ENCODE measurements around the gene DAAM2. TPM values are rescaled to one million over a fixed set of nuclear protein-coding genes. Genes with fewer than 3 reads are reported as not detected.

Gene DAAM2
- total RNA-seq, 2 experiments from 2014 or later: not detected

DNA sequence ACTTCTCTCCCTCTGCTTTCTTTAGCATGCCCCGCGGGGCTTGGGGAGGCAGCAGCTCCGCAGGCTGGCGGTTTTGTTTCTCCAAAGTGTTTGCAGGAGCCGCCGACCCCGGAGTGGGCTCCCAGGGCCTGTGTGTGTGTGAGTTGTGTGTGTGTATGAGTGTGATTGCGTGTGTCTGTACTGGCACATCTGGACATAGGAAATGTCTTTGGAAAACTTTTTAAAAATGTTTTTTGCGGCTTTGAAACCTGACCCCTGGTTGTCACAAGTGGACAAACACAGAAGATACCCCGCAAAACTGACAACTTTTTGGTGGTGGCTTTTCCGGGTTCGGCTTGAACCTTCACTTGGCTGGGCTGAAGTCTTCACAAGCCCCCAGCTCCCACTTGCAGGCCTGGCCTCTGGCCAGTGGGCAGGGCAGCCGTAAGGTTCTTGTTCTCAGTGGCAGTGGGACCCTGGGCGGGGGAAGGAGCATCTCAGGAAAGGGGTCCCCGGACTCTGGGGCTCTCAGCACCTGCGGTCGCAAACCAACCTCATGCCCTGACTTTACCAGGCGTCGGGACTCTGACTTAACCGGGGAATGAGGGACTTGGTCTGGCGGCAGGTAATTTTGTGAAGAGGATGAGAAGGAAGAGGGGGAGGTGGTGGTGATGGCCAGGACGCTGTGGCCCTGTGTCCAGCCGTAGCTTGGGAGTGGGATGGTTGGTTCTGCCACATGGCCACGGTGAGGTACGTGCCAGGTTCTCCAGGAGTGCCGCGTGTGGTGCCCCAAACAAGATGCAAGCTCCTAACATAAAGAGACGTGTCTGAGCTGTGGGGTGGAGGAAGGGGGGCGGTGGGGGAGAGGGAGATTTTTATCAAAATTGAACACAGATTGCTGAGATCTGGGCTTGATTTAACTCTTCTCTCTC is 619 bp downstream of the DAAM2 start:
- Mint-ChIP-seq H3K9me3 (ENCODE audit: insufficient read depth) (no peaks in the 10 kb centered on the region), H3K27me3 (ENCODE audit: low read depth) (peaks cover 36% of the 10 kb centered on the region), H3K4me1 (ENCODE audit: low read depth) (no peaks in the 10 kb centered on the region), H3K36me3 (ENCODE audit: low read depth) (no peaks in the 10 kb centered on the region), H3K4me3 (no peak overlapping the region), H3K27ac (no peak overlapping the region)
- no peak for ATAC-seq
- ChIA-PET POLR2A (no interaction called here), CTCF (no interaction called here)
- DNase-seq: no peak

DNA sequence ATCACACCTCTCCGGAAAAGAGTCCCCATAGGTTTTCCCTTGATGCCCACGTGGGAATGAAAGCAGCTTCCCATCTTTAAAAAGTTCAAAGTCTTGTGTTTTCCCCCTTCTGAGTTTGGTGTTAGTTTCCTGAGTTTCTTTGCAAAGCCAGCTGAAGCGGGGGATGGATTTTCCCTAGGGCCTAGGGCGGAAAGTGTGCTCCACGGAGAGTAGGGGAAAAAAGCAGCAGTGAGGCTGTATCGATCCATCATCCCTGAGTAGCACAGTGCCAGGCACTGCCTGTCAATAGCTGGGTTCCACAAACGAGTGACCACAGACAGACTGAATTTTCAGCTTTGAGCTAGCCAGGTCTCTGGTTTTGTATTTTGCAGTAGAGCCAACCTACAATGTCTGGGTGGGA is 1.3 kb downstream of the DAAM2 start:
- H3K27ac Mint-ChIP-seq: no peak overlapping the region

DNA sequence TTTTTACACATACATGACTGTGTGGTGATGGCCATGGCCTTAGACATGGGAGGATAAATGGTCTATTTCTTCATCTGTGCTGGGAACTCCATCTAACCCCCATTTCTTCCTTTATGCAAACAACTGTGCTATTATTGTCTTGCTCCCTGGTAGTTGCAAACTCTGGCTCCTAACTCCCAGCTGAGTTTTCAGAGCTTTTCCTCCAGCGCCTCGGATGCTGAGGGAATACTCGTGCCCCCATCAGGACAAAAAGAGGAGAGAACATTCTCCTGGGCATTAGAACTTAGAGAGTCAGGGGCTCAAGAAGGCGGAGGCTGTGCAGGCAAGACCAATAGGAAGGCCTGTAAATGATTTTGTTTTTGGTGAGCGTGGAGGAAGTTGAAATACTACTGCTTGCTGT is 2.1 kb downstream of the DAAM2 start:
- Mint-ChIP-seq H3K36me3 (ENCODE audit: low read depth) (no peaks in the 10 kb centered on the region), H3K9me3 (ENCODE audit: insufficient read depth) (no peaks in the 10 kb centered on the region), H3K27ac (no peak overlapping the region), H3K4me3 (no peak overlapping the region), H3K27me3 (ENCODE audit: low read depth) (peaks cover 34% of the 10 kb centered on the region), H3K4me1 (ENCODE audit: low read depth) (no peaks in the 10 kb centered on the region)
- POLR2A ChIA-PET: no interaction called here
- CTCF ChIA-PET: no interaction called here
- ATAC-seq: no peak
- no peak for DNase-seq

More for the DNA sequence above, 1.3 kb downstream of the DAAM2 start:
- Mint-ChIP-seq H3K27me3 (ENCODE audit: low read depth) (peaks cover 36% of the 10 kb centered on the region), H3K4me3 (no peak overlapping the region), H3K36me3 (ENCODE audit: low read depth) (no peaks in the 10 kb centered on the region), H3K9me3 (ENCODE audit: insufficient read depth) (no peaks in the 10 kb centered on the region), H3K4me1 (ENCODE audit: low read depth) (no peaks in the 10 kb centered on the region)
- no peak for DNase-seq
- ChIA-PET CTCF (no interaction called here), POLR2A (interaction anchor here (0.6 kb wide), 1 partner anchor 96 kb away, joined by 3 read pairs; no protein-coding TSS in a partner anchor)
- no peak for ATAC-seq

DNA sequence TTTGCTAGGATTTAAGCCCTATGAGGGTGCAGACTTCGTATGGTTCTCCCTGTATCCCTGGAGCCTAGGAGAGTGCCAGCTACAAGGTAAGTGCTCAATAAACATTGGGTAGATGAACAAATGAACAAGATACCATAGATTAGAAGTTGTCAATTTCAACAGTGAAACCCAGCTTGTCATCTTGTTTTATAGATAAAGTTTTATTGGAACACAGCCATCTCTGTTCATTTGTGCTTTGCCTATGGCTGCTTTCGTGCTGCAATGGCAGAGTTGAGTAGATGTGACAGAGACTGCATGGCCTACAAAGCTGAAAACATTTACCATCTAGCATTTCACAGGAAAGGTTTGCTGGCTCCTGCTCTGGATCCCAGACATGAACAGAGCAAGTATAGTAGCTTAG is 5.6 kb downstream of the DAAM2 start:
- Mint-ChIP-seq H3K9me3 (ENCODE audit: insufficient read depth) (no peaks in the 10 kb centered on the region), H3K36me3 (ENCODE audit: low read depth) (no peaks in the 10 kb centered on the region), H3K4me3 (no peak overlapping the region), H3K27ac (no peak overlapping the region), H3K27me3 (ENCODE audit: low read depth) (peaks cover 24% of the 10 kb centered on the region), H3K4me1 (ENCODE audit: low read depth) (no peaks in the 10 kb centered on the region)
- ChIA-PET CTCF (no interaction called here), POLR2A (interaction anchor here (0.7 kb wide), 1 partner anchor 146 kb away, joined by 4 read pairs; no protein-coding TSS in a partner anchor)
- ATAC-seq (no peak), DNase-seq (no peak)

- DNase-seq (no peak), ATAC-seq (no peak)
- no peaks in the 10 kb centered on the region for H3K4me1 Mint-ChIP-seq (ENCODE audit: low read depth)
- no peak overlapping the region for H3K27ac Mint-ChIP-seq
- POLR2A ChIA-PET: no interaction called here
- H3K4me3 Mint-ChIP-seq: no peak overlapping the region
- CTCF ChIA-PET: no interaction called here
- no peaks in the 10 kb centered on the region for H3K9me3 Mint-ChIP-seq (ENCODE audit: insufficient read depth)
- H3K27me3 Mint-ChIP-seq (ENCODE audit: low read depth): peaks cover 3% of the 10 kb centered on the region
- no peaks in the 10 kb centered on the region for H3K36me3 Mint-ChIP-seq (ENCODE audit: low read depth)
Observed at GRCh38 chr6:39800034-39801032, 8.2 kb downstream of the DAAM2 start.

DNA sequence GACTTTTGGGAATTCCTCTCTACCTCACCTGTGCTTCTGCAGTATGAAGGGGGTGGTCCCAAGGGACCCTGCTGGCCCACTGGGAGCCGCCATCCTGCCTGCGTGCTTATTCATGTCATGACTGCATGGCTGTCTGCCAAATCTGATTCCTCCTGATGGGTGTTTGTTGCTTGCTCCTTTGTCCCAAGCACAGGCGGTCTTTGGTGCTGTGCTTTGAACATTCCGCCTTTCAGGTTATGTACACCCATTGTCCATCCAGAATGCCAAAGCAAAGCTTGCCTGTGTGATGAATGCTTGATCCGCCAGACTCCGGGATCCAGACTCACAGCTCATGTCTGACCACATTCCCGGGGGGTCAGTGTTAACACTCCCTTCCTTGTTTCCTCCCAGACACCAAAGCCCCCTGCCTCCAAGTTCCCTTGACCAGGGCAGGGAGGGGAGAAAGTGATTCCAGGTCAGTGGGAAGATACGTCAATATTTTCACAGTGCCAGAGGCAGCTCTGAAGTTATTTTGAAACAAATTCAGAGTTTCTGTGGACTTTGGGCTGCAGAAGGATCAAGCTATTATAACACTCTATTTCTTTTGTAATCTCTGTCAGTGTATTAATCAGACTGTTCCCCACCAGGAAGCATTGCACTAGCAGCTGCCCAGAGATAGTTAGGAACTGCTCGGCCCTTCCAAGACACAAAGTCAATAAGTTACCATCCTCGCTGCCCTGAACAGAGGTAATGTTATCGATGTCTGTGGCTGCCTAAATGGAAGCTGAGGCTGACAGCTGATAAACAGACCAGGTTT is 9.5 kb downstream of the DAAM2 start:
- ChIA-PET POLR2A (no interaction called here), CTCF (no interaction called here)
- no peak for DNase-seq
- Mint-ChIP-seq H3K27me3 (ENCODE audit: low read depth) (peaks cover 4% of the 10 kb centered on the region), H3K4me1 (ENCODE audit: low read depth) (no peaks in the 10 kb centered on the region), H3K4me3 (no peak overlapping the region), H3K36me3 (ENCODE audit: low read depth) (no peaks in the 10 kb centered on the region), H3K9me3 (ENCODE audit: insufficient read depth) (no peaks in the 10 kb centered on the region), H3K27ac (no peak overlapping the region)
- no peak for ATAC-seq

DNA sequence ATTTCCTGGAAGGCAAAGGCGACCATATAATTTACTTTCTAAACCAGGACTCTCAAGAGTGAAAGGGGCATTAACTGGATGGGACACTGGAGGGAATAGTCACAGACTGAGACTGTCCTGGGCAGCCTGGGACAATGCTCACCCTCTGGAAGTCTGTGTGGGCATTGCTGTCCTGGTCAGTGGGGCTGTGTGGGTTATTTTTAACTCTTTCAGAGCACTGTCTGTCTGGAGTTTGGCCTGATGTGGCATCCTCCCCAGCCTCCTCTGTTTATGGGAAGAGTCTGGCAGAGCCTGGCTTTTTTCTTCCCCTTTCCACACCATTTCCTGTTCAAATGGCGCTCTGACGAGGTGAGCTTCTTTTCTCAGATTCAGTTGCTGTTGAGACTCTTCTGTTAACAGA is 11.7 kb downstream of the DAAM2 start:
- Mint-ChIP-seq H3K27ac (no peak overlapping the region), H3K9me3 (ENCODE audit: insufficient read depth) (no peaks in the 10 kb centered on the region), H3K27me3 (ENCODE audit: low read depth) (peaks cover 6% of the 10 kb centered on the region), H3K4me3 (no peak overlapping the region), H3K4me1 (ENCODE audit: low read depth) (no peaks in the 10 kb centered on the region), H3K36me3 (ENCODE audit: low read depth) (no peaks in the 10 kb centered on the region)
- CTCF ChIA-PET: no interaction called here
- POLR2A ChIA-PET: no interaction called here
- ATAC-seq (no peak), DNase-seq (no peak)

DNA sequence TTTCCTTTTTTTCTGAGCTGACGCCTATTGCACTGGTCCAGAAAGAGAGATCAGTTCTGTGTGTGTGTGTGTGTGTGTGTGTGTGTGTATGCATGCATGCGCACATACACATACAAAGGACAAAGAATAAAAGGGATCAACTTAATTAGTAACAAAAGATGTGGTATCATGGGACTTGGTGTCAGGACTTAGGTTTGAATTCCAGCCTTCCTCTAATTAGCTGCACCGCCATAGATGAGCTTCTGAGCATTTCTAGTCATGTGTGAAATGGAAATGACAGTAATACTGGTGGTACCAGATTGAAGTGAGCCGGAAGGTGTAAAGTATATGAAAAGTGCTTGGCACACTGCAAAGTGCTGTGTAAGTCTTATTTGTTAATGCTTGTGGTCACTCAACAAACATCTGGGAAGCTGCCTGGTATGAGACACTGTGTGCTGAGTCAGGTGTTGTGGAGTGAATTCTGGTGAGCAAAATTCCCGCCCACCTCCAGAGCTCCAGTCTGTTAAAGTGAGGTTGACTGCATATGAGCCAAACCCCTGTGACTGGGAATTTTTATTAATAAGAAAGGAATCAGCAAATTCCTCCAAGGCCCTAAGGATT is 12.4 kb downstream of the DAAM2 start:
- POLR2A ChIA-PET: no interaction called here
- Mint-ChIP-seq H3K36me3 (ENCODE audit: low read depth) (no peaks in the 10 kb centered on the region), H3K9me3 (ENCODE audit: insufficient read depth) (no peaks in the 10 kb centered on the region), H3K27me3 (ENCODE audit: low read depth) (peaks cover 6% of the 10 kb centered on the region), H3K4me1 (ENCODE audit: low read depth) (no peaks in the 10 kb centered on the region), H3K27ac (no peak overlapping the region), H3K4me3 (no peak overlapping the region)
- DNase-seq: no peak
- CTCF ChIA-PET: no interaction called here
- no peak for ATAC-seq

GRCh38 chr6:39806278-39806677 is 14.1 kb downstream of the DAAM2 start:
- Mint-ChIP-seq H3K36me3 (ENCODE audit: low read depth) (no peaks in the 10 kb centered on the region), H3K4me3 (no peak overlapping the region), H3K27ac (no peak overlapping the region), H3K9me3 (ENCODE audit: insufficient read depth) (no peaks in the 10 kb centered on the region), H3K27me3 (ENCODE audit: low read depth) (peaks cover 6% of the 10 kb centered on the region), H3K4me1 (ENCODE audit: low read depth) (no peaks in the 10 kb centered on the region)
- ChIA-PET POLR2A (no interaction called here), CTCF (no interaction called here)
- ATAC-seq: no peak
- DNase-seq: no peak

- peaks cover 7% of the 10 kb centered on the region for H3K27me3 Mint-ChIP-seq (ENCODE audit: low read depth)
- CTCF ChIA-PET: no interaction called here
- H3K9me3 Mint-ChIP-seq (ENCODE audit: insufficient read depth): no peaks in the 10 kb centered on the region
- H3K4me3 Mint-ChIP-seq: no peak overlapping the region
- no peaks in the 10 kb centered on the region for H3K4me1 Mint-ChIP-seq (ENCODE audit: low read depth)
- H3K27ac Mint-ChIP-seq: no peak overlapping the region
- ATAC-seq (no peak), DNase-seq (no peak)
- H3K36me3 Mint-ChIP-seq (ENCODE audit: low read depth): no peaks in the 10 kb centered on the region
- POLR2A ChIA-PET: no interaction called here
Observed at GRCh38 chr6:39808346-39808745, 16.2 kb downstream of the DAAM2 start.

DNA sequence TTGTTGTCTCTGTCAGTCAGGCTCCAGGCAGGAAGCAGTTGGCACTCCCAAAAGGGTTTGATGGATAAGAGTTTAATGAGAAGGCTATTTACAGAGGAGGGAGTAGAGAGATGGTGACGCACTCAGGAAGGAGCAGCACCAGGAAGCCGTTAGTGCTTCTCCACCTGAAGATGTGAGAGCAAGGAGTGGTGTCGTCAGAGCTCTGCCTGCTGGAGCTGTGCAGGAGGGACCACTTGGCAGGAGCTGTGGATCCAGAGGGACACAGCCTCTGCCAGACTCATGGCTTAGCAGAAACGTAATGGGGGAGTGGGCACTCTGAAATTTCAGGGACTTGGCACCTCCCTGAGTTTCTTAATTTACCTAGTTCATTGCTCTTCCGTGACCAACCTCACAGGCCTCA is 16.8 kb downstream of the DAAM2 start:
- Mint-ChIP-seq H3K4me3 (no peak overlapping the region), H3K4me1 (ENCODE audit: low read depth) (no peaks in the 10 kb centered on the region), H3K27ac (no peak overlapping the region), H3K9me3 (ENCODE audit: insufficient read depth) (no peaks in the 10 kb centered on the region), H3K36me3 (ENCODE audit: low read depth) (no peaks in the 10 kb centered on the region), H3K27me3 (ENCODE audit: low read depth) (peaks cover 7% of the 10 kb centered on the region)
- POLR2A ChIA-PET: no interaction called here
- CTCF ChIA-PET: no interaction called here
- DNase-seq: no peak
- ATAC-seq: no peak

All from activated CD8-positive, alpha-beta T cell treated with anti-CD3 and anti-CD28 coated beads, Interleukin-2, amount 10 ng/mL, durations not matched to agents 7 days and 5 days (primary cell).